Liver (tissue), 5 donors: ENCODE data around the gene TEX261. TPM values are rescaled to one million over a fixed set of nuclear protein-coding genes. Genes with fewer than 3 reads are reported as not detected.

Source experiments
- polyA plus RNA-seq, 2 donors: library from polyadenylated mRNA; stranded (reverse) in 1 of 2; unstranded in 1 of 2; fragments of 200-250 nt in 1 of 2; fragments of >200 nt in 1 of 2; fragmentation: Nextera tagmentation in 1 of 2; extraction: Ambion mirVana in 1 of 2; gene quantifications; one replicate each; pipeline versions ENCODE4 v1.2.1 to v1.2.3, GENCODE V29; 2013 to 2015
- small RNA-seq: library from RNA; depleted of rRNA; stranded (forward); fragments of <200 nt; gene quantifications from one replicate; pipeline ENCODE3, GENCODE V24; 2014
- total RNA-seq, 2 donors: library from RNA; depleted of rRNA; stranded (reverse); fragments of >200 nt; gene quantifications; one replicate each; pipeline ENCODE4 v1.2.3, GENCODE V29; 2014
- donor health status: healthy.
- donor health status: healthy.
- donor health status: healthy.

Gene TEX261
- total and polyA plus RNA-seq, 4 donors = 14.2 to 54.8 (median 24.4) TPM

Small RNA genes lying within 50 kb of the gene (small RNA-seq; reads per million reads assigned to genes)
- gene RN7SL160P = not detected

Other genes starting within 250 kb of the TEX261 start
- 100 to 1,000 TPM in 1 of 2 donors, under 1 TPM in 1; 0.08 to 156 TPM for gene ADD2, start 226.7 kb downstream of the TEX261 start, total RNA-seq
- under 1 TPM in 1 of 2 donors, not detected in 1; 0.16 TPM for gene ADD2, start 226.7 kb downstream of the TEX261 start, polyA plus RNA-seq
- gene FIGLA, start 204.2 kb downstream of the TEX261 start, total RNA-seq = not detected
- gene FIGLA, start 204.2 kb downstream of the TEX261 start, polyA plus RNA-seq = not detected
- gene CLEC4F, start 174.3 kb downstream of the TEX261 start, total RNA-seq = under 1 TPM; 0.19 to 0.25 TPM
- gene CLEC4F, start 174.3 kb downstream of the TEX261 start, polyA plus RNA-seq = under 1 TPM in 1 of 2 donors, not detected in 1; 0.03 TPM
- gene CD207, start 159.1 kb downstream of the TEX261 start, total RNA-seq = not detected
- not detected for gene CD207, start 159.1 kb downstream of the TEX261 start, polyA plus RNA-seq
- gene VAX2, start 94.3 kb downstream of the TEX261 start, total RNA-seq = not detected
- under 1 TPM in 1 of 2 donors, not detected in 1; 0.05 TPM for gene VAX2, start 94.3 kb downstream of the TEX261 start, polyA plus RNA-seq
- gene ATP6V1B1, start 59.0 kb downstream of the TEX261 start, total RNA-seq = not detected
- gene ATP6V1B1, start 59.0 kb downstream of the TEX261 start, polyA plus RNA-seq = not detected
- gene ANKRD53, start 16.2 kb downstream of the TEX261 start, total RNA-seq = under 1 TPM; 0.33 to 0.50 TPM
- gene ANKRD53, start 16.2 kb downstream of the TEX261 start, polyA plus RNA-seq = under 1 TPM; 0.29 to 0.46 TPM
- gene NAGK, start 73.8 kb upstream of the TEX261 start, total RNA-seq = 10 to 100 TPM; 21.8 to 31.5 TPM
- 10 to 100 TPM; 22.8 to 41.0 TPM for gene NAGK, start 73.8 kb upstream of the TEX261 start, polyA plus RNA-seq
- gene MCEE, start 135.4 kb upstream of the TEX261 start, total RNA-seq = 10 to 100 TPM; 13.1 to 24.1 TPM
- gene MCEE, start 135.4 kb upstream of the TEX261 start, polyA plus RNA-seq = 10 to 100 TPM; 23.7 to 57.6 TPM
- 10 to 100 TPM in 1 of 2 donors, 1 to 10 TPM in 1; 8.7 to 13.1 TPM for gene MPHOSPH10, start 135.8 kb upstream of the TEX261 start, total RNA-seq
- gene MPHOSPH10, start 135.8 kb upstream of the TEX261 start, polyA plus RNA-seq = 10 to 100 TPM in 1 of 2 donors, 1 to 10 TPM in 1; 9.5 to 13.6 TPM
- 10 to 100 TPM; 10.9 to 28.6 TPM for gene PAIP2B, start 232.2 kb upstream of the TEX261 start, total RNA-seq
- gene PAIP2B, start 232.2 kb upstream of the TEX261 start, polyA plus RNA-seq = 10 to 100 TPM in 1 of 2 donors, 1 to 10 TPM in 1; 4.8 to 10.2 TPM